Adipocyte (in vitro differentiated cells): ENCODE results near the gene FBXW7.

ENCODE experiments used
- DNase-seq: peaks from one replicate; pipeline ENCODE4 v3.0.0-alpha.2; 2015; ENCODE audit warnings: low read depth
- H3K27me3 ChIP-seq: replicated peaks from 2 replicates; pipeline ENCODE4 v1.7.0; 2013; ENCODE audit warnings: mild to moderate bottlenecking, low read length, moderate library complexity; ENCODE audit not compliant: control insufficient read depth, insufficient read depth
- H3K36me3 ChIP-seq: 2 replicates; pipeline ENCODE4 v1.7.0; 2013; ENCODE audit warnings: low read length, mild to moderate bottlenecking, moderate library complexity; ENCODE audit not compliant: control insufficient read depth, insufficient read depth, severe bottlenecking
- H3K4me1 ChIP-seq: 2 replicates; pipeline ENCODE4 v1.7.0; 2013; ENCODE audit warnings: mild to moderate bottlenecking, low read length, moderate library complexity; ENCODE audit not compliant: control insufficient read depth, insufficient read depth
- H3K4me3 ChIP-seq: 2 replicates; pipeline ENCODE4 v1.7.0; 2013; ENCODE audit warnings: mild to moderate bottlenecking, low read length, moderate library complexity
- H3K9ac ChIP-seq: 2 replicates; pipeline ENCODE4 v1.7.0; 2013; ENCODE audit warnings: mild to moderate bottlenecking, low read length, moderate library complexity
- H3K9me3 ChIP-seq: 2 replicates; pipeline ENCODE4 v1.7.0; 2013; ENCODE audit warnings: mild to moderate bottlenecking, low read length, moderate library complexity; ENCODE audit not compliant: control insufficient read depth

FBXW7 gene

DNA sequence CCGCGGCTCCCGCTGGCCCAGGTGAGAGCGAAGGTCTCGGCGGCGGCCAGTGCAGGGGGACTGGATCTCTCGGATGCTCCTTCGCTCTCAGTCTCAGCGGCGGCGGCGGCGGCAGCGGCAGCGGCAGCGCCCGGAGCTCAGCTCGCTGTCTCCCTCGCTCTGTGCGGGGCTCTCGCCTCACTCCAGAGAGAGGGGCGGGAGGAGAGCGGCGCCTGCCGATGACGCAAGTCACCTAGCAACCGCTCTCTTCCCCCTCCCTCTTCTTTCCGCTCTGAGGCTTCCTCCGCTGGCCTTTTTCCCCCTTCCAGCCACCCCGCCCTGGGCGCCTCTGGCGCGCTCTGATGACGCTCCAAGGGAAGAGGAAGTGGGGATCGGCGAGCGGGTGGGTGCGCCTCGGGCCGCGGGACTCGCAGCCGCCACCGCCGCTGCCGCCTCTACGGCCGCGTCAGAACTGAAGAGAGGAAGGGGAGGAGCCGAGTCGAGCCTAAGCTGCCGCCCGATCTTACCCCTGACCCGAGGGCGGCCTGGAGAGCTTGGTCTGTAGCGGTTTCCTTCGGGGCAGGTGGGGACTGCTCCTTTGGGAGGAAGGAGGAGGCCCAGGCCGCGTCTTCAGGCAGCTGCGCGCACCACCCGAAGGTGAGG is at the start of gene FBXW7:
Gene FBXW7, minus strand, starts transcription at position 190 of the 642 bp plus-strand sequence. CDS start 124,289 bp downstream, outside the sequence.
- H3K9ac ChIP-seq = peak within 1 kb of the TSS; percentile 95
- H3K9me3 ChIP-seq = no peaks in the 10 kb centered on the region
- H3K36me3 ChIP-seq = no peaks in the 10 kb centered on the region
- H3K4me3 ChIP-seq = peak within 1 kb of the TSS; percentile 94
- peak; percentile 100 for DNase-seq
- peaks cover 23% of the 10 kb centered on the region for H3K4me1 ChIP-seq
- no peaks in the 10 kb centered on the region for H3K27me3 ChIP-seq

- H3K36me3 ChIP-seq = no peaks in the 10 kb centered on the region
- H3K9me3 ChIP-seq = no peaks in the 10 kb centered on the region
- no peak overlapping the region for H3K4me3 ChIP-seq
- DNase-seq = no peak
- no peak overlapping the region for H3K9ac ChIP-seq
- peaks cover 6% of the 10 kb centered on the region for H3K4me1 ChIP-seq
- H3K27me3 ChIP-seq = peaks cover 10% of the 10 kb centered on the region
Observed at GRCh38 chr4:152585023-152585441, 49.1 kb upstream of the FBXW7 start.

DNA sequence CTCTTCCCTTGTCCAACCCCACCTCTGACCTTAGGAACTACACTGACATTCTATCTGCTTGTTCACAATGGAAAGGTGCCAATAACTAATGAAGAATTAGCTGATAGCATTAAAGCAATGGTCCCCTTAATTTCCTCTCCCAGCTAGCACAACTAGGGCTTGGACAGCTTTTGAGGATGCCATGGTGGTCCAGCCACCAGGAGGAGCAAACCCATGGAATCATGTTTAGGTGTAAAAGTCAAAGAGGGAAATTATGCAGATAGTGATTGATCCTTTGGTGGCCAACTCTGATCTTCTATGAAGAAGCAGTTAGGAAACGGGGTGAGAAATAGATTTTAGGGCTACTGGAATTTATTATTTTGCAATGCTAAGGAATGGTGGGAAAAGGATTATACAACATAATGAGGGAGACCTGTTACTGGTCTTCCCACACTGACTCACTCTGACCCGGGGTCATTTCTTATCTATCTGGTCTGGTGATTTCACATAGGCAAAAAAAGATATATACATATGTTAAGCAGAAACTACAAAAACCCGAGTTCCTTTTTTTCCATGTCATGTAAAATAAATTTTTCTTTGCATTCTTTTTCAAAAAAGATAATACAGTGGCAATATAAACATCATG is 45.8 kb upstream of the FBXW7 start:
- H3K9me3 ChIP-seq = no peaks in the 10 kb centered on the region
- no peak overlapping the region for H3K4me3 ChIP-seq
- H3K36me3 ChIP-seq = no peaks in the 10 kb centered on the region
- DNase-seq = no peak
- H3K9ac ChIP-seq = no peak overlapping the region
- H3K4me1 ChIP-seq = no peaks in the 10 kb centered on the region
- H3K27me3 ChIP-seq = peaks cover 3% of the 10 kb centered on the region

GRCh38 chr4:152579916-152580315 is 44.0 kb upstream of the FBXW7 start:
- H3K9ac ChIP-seq = no peak overlapping the region
- no peaks in the 10 kb centered on the region for H3K36me3 ChIP-seq
- H3K4me1 ChIP-seq = no peaks in the 10 kb centered on the region
- no peaks in the 10 kb centered on the region for H3K9me3 ChIP-seq
- H3K4me3 ChIP-seq = no peak overlapping the region
- DNase-seq = no peak
- H3K27me3 ChIP-seq = peaks cover 3% of the 10 kb centered on the region

GRCh38 chr4:152579107-152579764 is 43.3 kb upstream of the FBXW7 start:
- Histone ChIP-seq H3K36me3 (no peaks in the 10 kb centered on the region), H3K9me3 (no peaks in the 10 kb centered on the region), H3K4me1 (no peaks in the 10 kb centered on the region), H3K27me3 (peaks cover 3% of the 10 kb centered on the region), H3K4me3 (no peak overlapping the region), H3K9ac (no peak overlapping the region)
- DNase-seq = no peak

DNA sequence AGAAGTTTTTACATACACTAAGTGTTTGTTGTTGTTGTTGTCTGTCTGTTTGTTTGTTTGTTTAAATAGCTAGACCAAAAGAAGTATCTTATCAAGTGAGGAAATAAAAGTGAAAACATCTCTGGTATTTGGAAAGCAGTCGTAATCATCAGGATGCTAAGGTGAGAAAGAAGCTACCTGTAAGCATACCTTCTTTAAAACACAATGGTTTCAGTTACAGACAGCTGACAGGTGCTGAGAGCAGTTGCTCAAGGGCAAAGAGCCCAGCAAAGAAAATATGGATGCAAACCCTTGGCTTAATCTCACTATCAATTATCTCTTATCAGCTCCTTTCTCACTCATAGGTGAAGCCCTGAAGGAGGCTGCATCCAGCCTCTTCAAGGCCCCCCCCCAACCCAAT is 42.8 kb upstream of the FBXW7 start:
- H3K4me3 ChIP-seq = no peak overlapping the region
- H3K9me3 ChIP-seq = no peaks in the 10 kb centered on the region
- H3K4me1 ChIP-seq = no peaks in the 10 kb centered on the region
- H3K9ac ChIP-seq = no peak overlapping the region
- peaks cover 3% of the 10 kb centered on the region for H3K27me3 ChIP-seq
- no peak for DNase-seq
- no peaks in the 10 kb centered on the region for H3K36me3 ChIP-seq

DNA sequence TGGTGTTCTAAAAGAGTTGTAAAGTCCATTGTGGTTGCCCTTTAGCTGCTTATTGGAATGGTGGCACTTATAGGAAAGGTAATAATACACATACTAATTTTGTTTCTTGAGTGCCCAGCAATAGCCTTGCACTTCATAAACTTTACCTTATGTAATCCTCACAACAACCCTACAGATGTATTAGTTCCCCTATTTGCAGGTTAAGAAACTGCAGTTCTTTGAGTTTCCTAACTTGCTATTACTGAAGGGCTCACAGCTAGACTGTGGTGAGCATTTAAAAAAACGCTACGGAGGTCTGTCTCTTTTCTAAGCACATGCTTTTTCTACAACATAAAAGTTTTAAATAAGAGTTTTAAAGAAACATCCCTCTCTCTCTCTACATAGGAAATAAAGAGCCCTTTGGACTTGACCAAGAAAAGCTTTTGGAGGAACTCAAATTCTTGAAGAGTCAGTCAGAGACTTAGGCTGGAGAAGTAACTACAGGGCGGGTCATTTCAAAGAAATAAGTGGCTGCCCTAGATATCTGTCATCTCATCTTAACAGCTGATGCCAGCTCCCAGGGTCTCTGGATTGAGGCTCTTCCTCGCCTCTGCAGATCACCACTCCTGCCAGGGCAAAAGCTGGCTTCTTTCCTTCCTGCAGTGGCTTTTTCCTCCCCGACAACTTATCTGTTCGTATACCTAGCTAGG is 42.0 kb upstream of the FBXW7 start:
- peak; percentile 12 for DNase-seq
- no peak overlapping the region for H3K4me3 ChIP-seq
- no peak overlapping the region for H3K9ac ChIP-seq
- no peaks in the 10 kb centered on the region for H3K36me3 ChIP-seq
- H3K9me3 ChIP-seq = no peaks in the 10 kb centered on the region
- no peaks in the 10 kb centered on the region for H3K4me1 ChIP-seq
- peaks cover 3% of the 10 kb centered on the region for H3K27me3 ChIP-seq

DNA sequence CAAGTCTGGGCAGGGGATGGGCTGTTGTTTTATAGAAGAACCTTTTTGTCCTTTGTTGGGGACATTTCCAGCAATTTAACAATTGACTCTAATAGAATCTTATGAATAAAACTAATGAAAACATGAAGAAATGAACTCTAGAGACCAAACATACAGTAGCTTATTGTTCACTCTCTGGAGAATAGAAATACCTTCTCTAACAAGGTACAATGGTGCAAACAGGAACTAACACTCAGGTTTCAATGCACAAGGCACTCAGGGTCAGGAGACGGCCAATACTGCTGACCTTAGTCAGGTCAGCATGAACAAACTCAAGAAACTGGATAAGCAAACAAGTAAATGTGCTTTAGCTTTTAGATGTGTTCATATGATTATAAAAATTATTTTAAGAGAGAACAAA is 39.6 kb upstream of the FBXW7 start:
- peaks cover 4% of the 10 kb centered on the region for H3K4me1 ChIP-seq
- no peaks in the 10 kb centered on the region for H3K36me3 ChIP-seq
- no peak overlapping the region for H3K4me3 ChIP-seq
- no peaks in the 10 kb centered on the region for H3K9me3 ChIP-seq
- no peak overlapping the region for H3K9ac ChIP-seq
- DNase-seq = no peak
- no peaks in the 10 kb centered on the region for H3K27me3 ChIP-seq

DNA sequence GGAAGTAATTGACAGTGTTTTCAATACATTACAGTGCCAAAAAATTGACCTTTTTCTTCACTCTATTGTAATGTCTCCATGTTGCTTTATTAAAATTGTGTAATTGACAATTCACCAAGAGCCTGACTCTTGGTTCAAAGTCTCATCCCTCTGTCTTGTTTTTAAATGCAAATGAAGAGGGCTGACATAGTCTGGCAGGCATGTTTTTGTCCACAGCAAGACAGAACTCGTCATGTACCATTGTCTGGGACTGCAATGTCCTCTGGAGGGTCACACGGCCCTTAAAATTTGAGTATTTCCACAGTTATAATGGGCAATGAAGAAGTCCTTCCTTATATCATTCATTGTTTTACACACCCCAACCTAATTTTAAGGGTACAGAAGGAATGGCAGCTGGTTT is 38.0 kb upstream of the FBXW7 start:
- DNase-seq = no peak
- Histone ChIP-seq H3K27me3 (no peaks in the 10 kb centered on the region), H3K4me1 (peaks cover 4% of the 10 kb centered on the region), H3K9ac (no peak overlapping the region), H3K36me3 (no peaks in the 10 kb centered on the region), H3K9me3 (no peaks in the 10 kb centered on the region), H3K4me3 (no peak overlapping the region)

DNA sequence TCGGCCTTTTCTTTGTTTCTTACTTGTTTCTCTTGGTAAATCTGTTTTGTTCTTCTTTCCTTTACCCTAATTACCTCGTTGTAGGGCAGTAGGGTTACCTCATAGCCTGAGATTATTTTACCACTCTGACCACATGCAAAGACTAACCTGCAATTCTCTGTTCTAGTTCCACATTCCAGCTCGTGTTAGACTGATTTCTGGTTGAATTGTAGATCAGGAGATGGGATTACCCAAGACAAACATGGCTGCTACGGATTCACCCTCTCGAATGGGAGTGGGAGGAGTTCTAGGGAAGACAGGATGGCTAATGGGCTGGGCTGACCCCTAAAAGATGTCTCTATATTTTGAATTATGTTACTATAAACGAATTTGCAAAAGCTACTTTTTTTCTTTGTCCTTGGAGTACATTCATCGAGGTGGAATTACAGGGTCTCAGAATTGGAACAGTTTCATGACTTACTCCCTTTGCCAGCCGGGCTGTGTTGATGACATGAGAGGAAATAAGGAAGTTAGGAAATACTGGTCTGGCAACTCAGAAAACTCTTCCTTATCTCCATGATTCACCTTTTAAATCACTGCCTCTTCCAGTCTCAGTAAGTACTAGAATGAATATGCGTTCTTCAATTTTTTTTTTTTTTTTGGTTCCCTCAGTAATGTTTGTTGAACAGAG is 36.7 kb upstream of the FBXW7 start:
- H3K9ac ChIP-seq = no peak overlapping the region
- H3K36me3 ChIP-seq = no peaks in the 10 kb centered on the region
- H3K27me3 ChIP-seq = no peaks in the 10 kb centered on the region
- H3K4me1 ChIP-seq = peaks cover 4% of the 10 kb centered on the region
- DNase-seq = no peak
- H3K4me3 ChIP-seq = no peak overlapping the region
- no peaks in the 10 kb centered on the region for H3K9me3 ChIP-seq

DNA sequence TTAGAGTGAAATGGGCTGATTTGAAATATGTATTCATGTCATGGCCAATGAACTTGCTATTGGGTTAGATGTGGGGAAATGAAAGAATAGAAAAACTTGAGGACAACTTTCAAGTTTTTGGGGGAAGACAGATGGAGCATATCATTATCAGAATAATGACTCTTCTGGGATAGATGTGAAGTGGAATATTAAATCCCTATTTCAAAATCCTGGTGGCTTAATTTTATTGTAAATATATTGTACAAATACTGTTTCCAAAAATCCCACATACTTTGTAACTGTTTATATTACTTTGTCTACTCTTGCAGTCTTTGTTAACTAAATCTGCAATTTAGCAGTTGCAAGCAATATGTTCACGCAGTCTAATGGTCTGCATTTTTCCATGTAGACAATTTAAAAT is 35.9 kb upstream of the FBXW7 start:
- no peak overlapping the region for H3K4me3 ChIP-seq
- H3K9me3 ChIP-seq = no peaks in the 10 kb centered on the region
- DNase-seq = no peak
- peaks cover 4% of the 10 kb centered on the region for H3K4me1 ChIP-seq
- H3K36me3 ChIP-seq = no peaks in the 10 kb centered on the region
- no peak overlapping the region for H3K9ac ChIP-seq
- no peaks in the 10 kb centered on the region for H3K27me3 ChIP-seq
